Measurements from ENCODE around the gene KDM7A.

- TF ChIP-seq MYC (IDR thresholded peaks at IDR 0.05; ENCODE audit: low read depth, low read length) (no peak), MAX (IDR thresholded peaks at IDR 0.05; ENCODE audit: low read depth, low read length) (no peak)
Measured at GRCh38 chr7:140146574-140146973, 30.2 kb downstream of the KDM7A start.

All from NB4 (cell line).